ENCODE data around the gene PECR.

- TF ChIP-seq CTCF (IDR thresholded peaks at IDR 0.05), result no peak
- no peak for TF ChIP-seq POLR2A (IDR thresholded peaks at IDR 0.05)
- TF ChIP-seq EP300 (IDR thresholded peaks at IDR 0.05), result no peak
Observed at GRCh38 chr2:216098421-216099334, 17.1 kb upstream of the PECR start.

All from suprapubic skin (tissue), 3 donors.